SU-DHL-6 (cell line): ENCODE results near the gene ZCCHC17.

Experiments
- H2AFZ ChIP-seq: fragments of 200-600 bp; sonication (generic); 2 replicates; pipeline ENCODE4 v1.6.1; 2014; ENCODE audit warnings: low read depth, mild to moderate bottlenecking, moderate library complexity, mixed read lengths, antibody characterized with exemption, low read length; ENCODE audit not compliant: severe bottlenecking
- H3F3A ChIP-seq: fragments of 200-600 bp; shearing (Covaris generic); 2 replicates; pipeline ENCODE4 v1.6.0; 2016; ENCODE audit warnings: antibody characterized with exemption, mild to moderate bottlenecking; ENCODE audit not compliant: insufficient read depth
- H3K27ac ChIP-seq: fragments of 200-600 bp; sonication (generic); 2 replicates; pipeline ENCODE4 v1.5.1; 2016; ENCODE audit warnings: low read depth, mild to moderate bottlenecking, low read length, moderate library complexity, mixed read lengths
- H3K27me3 ChIP-seq: fragments of 200-600 bp; sonication (generic), shearing (Covaris generic); 2 replicates; pipeline ENCODE4 v1.6.0; 2014; ENCODE audit warnings: mild to moderate bottlenecking, low read length
- H3K36me3 ChIP-seq: fragments of 200-600 bp; sonication (generic); 2 replicates; pipeline ENCODE4 v1.6.1; 2014; ENCODE audit warnings: mild to moderate bottlenecking, low read length, mixed read lengths
- H3K4me2 ChIP-seq: fragments of 300-600, 200-600 bp; shearing (Covaris generic), sonication (generic); 2 replicates; pipeline ENCODE4 v1.6.0; 2014; ENCODE audit warnings: low read length, low read depth, mild to moderate bottlenecking; ENCODE audit not compliant: poor library complexity, severe bottlenecking
- H3K4me3 ChIP-seq: fragments of 200-600 bp; sonication (generic); 2 replicates; pipeline ENCODE4 v1.5.1; 2014; ENCODE audit warnings: antibody characterized with exemption, low read length, mild to moderate bottlenecking, mixed read lengths; ENCODE audit not compliant: insufficient read depth, poor library complexity, severe bottlenecking
- H3K79me2 ChIP-seq: fragments of 200-600 bp; sonication (generic); 2 replicates; pipeline ENCODE4 v1.6.1; 2014; ENCODE audit warnings: mild to moderate bottlenecking, low read length, moderate library complexity; ENCODE audit not compliant: insufficient read depth
- H3K9ac ChIP-seq: fragments of 200-600 bp; sonication (generic); 2 replicates; pipeline ENCODE4 v1.7.0; 2014; ENCODE audit warnings: mild to moderate bottlenecking, low read length
- H3K9me2 ChIP-seq: fragments of 200-600 bp; sonication (generic); replicated peaks from 2 replicates; pipeline ENCODE4 v1.6.1; 2014; ENCODE audit warnings: low read length; ENCODE audit not compliant: insufficient read depth
- H3K9me3 ChIP-seq: fragments of 200-600 bp; sonication (generic); 2 replicates; pipeline ENCODE4 v1.6.1; 2014; ENCODE audit warnings: low read length, mixed read lengths; ENCODE audit not compliant: insufficient read depth
- H4K20me1 ChIP-seq: fragments of 200-600 bp; sonication (generic); 2 replicates; pipeline ENCODE4 v1.6.1; 2014; ENCODE audit warnings: low read depth, mild to moderate bottlenecking, antibody characterized with exemption, low read length, moderate library complexity, mixed read lengths
- CTCF ChIP-seq: fragments of 200-600 bp; sonication (generic); IDR thresholded peaks from one replicate; pipeline ENCODE4 v1.5.1; 2017; ENCODE audit warnings: antibody characterized with exemption, mild to moderate bottlenecking, low read length, moderate library complexity; ENCODE audit not compliant: insufficient read depth, poor library complexity, severe bottlenecking
- EZH2phosphoT487 ChIP-seq: fragments of 200-600 bp; sonication (generic), shearing (Covaris generic); conservative IDR thresholded peaks from 2 replicates; pipeline ENCODE4 v1.6.1; 2018; ENCODE audit warnings: mild to moderate bottlenecking, antibody characterized with exemption, low read length, moderate library complexity, mixed read lengths

The ZCCHC17 gene

GRCh38 chr1:31390071-31390470 is 93.2 kb downstream of the ZCCHC17 start:
- no peak overlapping the region for H3K9ac ChIP-seq
- no peak overlapping the region for H3K4me2 ChIP-seq
- H2AFZ ChIP-seq = no peak overlapping the region
- H3K27ac ChIP-seq = no peak overlapping the region
- no peaks in the 10 kb centered on the region for H3K36me3 ChIP-seq
- TF ChIP-seq CTCF (no peak), EZH2phosphoT487 (no peak)
- H3K9me3 ChIP-seq = no peaks in the 10 kb centered on the region
- H3K27me3 ChIP-seq = no peaks in the 10 kb centered on the region
- H3F3A ChIP-seq = no peaks in the 10 kb centered on the region; the same call in 1 of the 2 replicates
- H3K79me2 ChIP-seq = no peaks in the 10 kb centered on the region
- no peaks in the 10 kb centered on the region for H4K20me1 ChIP-seq
- H3K4me3 ChIP-seq = no peak overlapping the region
- no peaks in the 10 kb centered on the region for H3K9me2 ChIP-seq

- no peaks in the 10 kb centered on the region for H3K9me2 ChIP-seq
- no peak for TF ChIP-seq CTCF
- no peak for TF ChIP-seq EZH2phosphoT487
- H3K9me3 ChIP-seq = no peaks in the 10 kb centered on the region
- no peaks in the 10 kb centered on the region for H3K79me2 ChIP-seq
- H3K4me3 ChIP-seq = no peak overlapping the region
- H3K27ac ChIP-seq = no peak overlapping the region
- H2AFZ ChIP-seq = no peak overlapping the region
- H3K4me2 ChIP-seq = no peak overlapping the region
- H4K20me1 ChIP-seq = no peaks in the 10 kb centered on the region
- H3F3A ChIP-seq = no peaks in the 10 kb centered on the region; the same call in 1 of the 2 replicates
- no peak overlapping the region for H3K9ac ChIP-seq
- no peaks in the 10 kb centered on the region for H3K27me3 ChIP-seq
- no peaks in the 10 kb centered on the region for H3K36me3 ChIP-seq
These were observed 96.6 kb downstream of the ZCCHC17 start for GRCh38 chr1:31393463-31393862.

- no peaks in the 10 kb centered on the region for H3K36me3 ChIP-seq
- H3K79me2 ChIP-seq = no peaks in the 10 kb centered on the region
- H3K9me3 ChIP-seq = no peaks in the 10 kb centered on the region
- peak; percentile 92 for TF ChIP-seq CTCF
- TF ChIP-seq EZH2phosphoT487 = no peak
- no peaks in the 10 kb centered on the region for H4K20me1 ChIP-seq
- H3K27ac ChIP-seq = no peak overlapping the region
- peak overlapping the region; percentile 74 for H3K4me2 ChIP-seq
- no peaks in the 10 kb centered on the region for H3K27me3 ChIP-seq
- H2AFZ ChIP-seq = peak overlapping the region; percentile 98
- no peaks in the 10 kb centered on the region; the same call in 1 of the 2 replicates for H3F3A ChIP-seq
- H3K9ac ChIP-seq = peak overlapping the region; percentile 60
- H3K4me3 ChIP-seq = peak overlapping the region; percentile 51
- no peaks in the 10 kb centered on the region for H3K9me2 ChIP-seq
These were observed 97.9 kb downstream of the ZCCHC17 start for GRCh38 chr1:31394584-31395193.
